ENCODE results near the gene BBOF1. TPM values are rescaled to one million over a fixed set of nuclear protein-coding genes. Genes with fewer than 3 reads are reported as not detected.

The BBOF1 gene
- total and polyA plus RNA-seq, 12 donors, result 1.8 to 5.9 (median 3.4) TPM

- H3K4me1 ChIP-seq, result no peaks in the 10 kb centered on the region
- ATAC-seq (no peak), DNase-seq (no peak)
- TF ChIP-seq, protein P1, sequence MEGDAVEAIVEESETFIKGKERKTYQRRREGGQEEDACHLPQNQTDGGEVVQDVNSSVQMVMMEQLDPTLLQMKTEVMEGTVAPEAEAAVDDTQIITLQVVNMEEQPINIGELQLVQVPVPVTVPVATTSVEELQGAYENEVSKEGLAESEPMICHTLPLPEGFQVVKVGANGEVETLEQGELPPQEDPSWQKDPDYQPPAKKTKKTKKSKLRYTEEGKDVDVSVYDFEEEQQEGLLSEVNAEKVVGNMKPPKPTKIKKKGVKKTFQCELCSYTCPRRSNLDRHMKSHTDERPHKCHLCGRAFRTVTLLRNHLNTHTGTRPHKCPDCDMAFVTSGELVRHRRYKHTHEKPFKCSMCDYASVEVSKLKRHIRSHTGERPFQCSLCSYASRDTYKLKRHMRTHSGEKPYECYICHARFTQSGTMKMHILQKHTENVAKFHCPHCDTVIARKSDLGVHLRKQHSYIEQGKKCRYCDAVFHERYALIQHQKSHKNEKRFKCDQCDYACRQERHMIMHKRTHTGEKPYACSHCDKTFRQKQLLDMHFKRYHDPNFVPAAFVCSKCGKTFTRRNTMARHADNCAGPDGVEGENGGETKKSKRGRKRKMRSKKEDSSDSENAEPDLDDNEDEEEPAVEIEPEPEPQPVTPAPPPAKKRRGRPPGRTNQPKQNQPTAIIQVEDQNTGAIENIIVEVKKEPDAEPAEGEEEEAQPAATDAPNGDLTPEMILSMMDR (IDR thresholded peaks at IDR 0.05), result no peak
- no peaks in the 10 kb centered on the region for H3K27me3 ChIP-seq
- no peaks in the 10 kb centered on the region for H3K9me3 ChIP-seq
- H3K36me3 ChIP-seq, result peaks cover 0 to 99% (median 74%) of the 10 kb centered on the region in 9 donors
- intact Hi-C loops (cut with DNase I), result no loop called here
- no peak overlapping the region for H3K4me3 ChIP-seq
- no peak overlapping the region for H3K27ac ChIP-seq
Observed at GRCh38 chr14:74064426-74064825, 45.3 kb downstream of the BBOF1 start.

GRCh38 chr14:74064883-74065282, 45.7 kb downstream of the BBOF1 start:
- WGBS, 2 donors, result 88 to 93% methylated on average over 3 of the region's 3 CpGs
- Histone ChIP-seq H3K4me1 (no peaks in the 10 kb centered on the region), H3K27me3 (no peaks in the 10 kb centered on the region), H3K36me3 (peaks cover 0 to 99% (median 72%) of the 10 kb centered on the region in 9 donors), H3K9me3 (no peaks in the 10 kb centered on the region), H3K4me3 (no peak overlapping the region), H3K27ac (no peak overlapping the region)
- no peak for ATAC-seq
- no peak for DNase-seq
- intact Hi-C loops (cut with DNase I), result no loop called here
- TF ChIP-seq, protein P1 (IDR thresholded peaks at IDR 0.05), result no peak

- TF ChIP-seq, protein P1 (IDR thresholded peaks at IDR 0.05), result no peak
- ATAC-seq (no peak), DNase-seq (no peak)
- H3K4me1 ChIP-seq, result no peaks in the 10 kb centered on the region
- peaks cover 0 to 99% (median 66%) of the 10 kb centered on the region in 9 donors for H3K36me3 ChIP-seq
- H3K9me3 ChIP-seq, result no peaks in the 10 kb centered on the region
- intact Hi-C loops (cut with DNase I), result no loop called here
- H3K4me3 ChIP-seq, result no peak overlapping the region
- 63 to 68% methylated on average over 3 of the region's 3 CpGs for WGBS, 2 donors
- H3K27ac ChIP-seq, result no peak overlapping the region
- H3K27me3 ChIP-seq, result no peaks in the 10 kb centered on the region
Observed at GRCh38 chr14:74065746-74066575, 46.8 kb downstream of the BBOF1 start.

DNA sequence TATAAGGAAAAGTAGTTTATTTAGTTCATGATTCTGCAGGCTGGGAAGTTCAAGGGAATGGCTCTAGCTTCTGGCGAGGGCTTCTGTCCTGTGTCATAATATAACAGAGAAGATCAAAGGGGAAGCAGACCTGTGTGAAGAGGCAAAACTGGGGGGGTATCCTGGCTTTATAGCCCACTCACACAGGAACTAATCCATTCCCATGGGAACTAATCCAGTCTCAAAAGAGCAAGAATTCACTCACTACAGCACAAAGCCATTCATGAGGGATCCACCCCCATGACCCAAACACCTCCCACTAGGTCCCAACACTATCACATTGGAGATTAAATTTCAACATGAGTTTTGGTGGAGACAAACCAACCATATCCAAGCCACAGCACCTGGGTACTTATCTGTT, 58.3 kb downstream of the BBOF1 start:
- peaks cover 0 to 25% (median 3%) of the 10 kb centered on the region in 9 donors for H3K36me3 ChIP-seq
- no peaks in the 10 kb centered on the region for H3K27me3 ChIP-seq
- no peak overlapping the region for H3K4me3 ChIP-seq
- H3K4me1 ChIP-seq, result peaks cover 0 to 22% (median 12%) of the 10 kb centered on the region in 9 donors
- ATAC-seq, result no peak
- no peaks in the 10 kb centered on the region for H3K9me3 ChIP-seq
- intact Hi-C loops (cut with DNase I), result no loop called here
- TF ChIP-seq, protein P1 (IDR thresholded peaks at IDR 0.05), result no peak
- 44 to 91% methylated on average over 1 of the region's 1 CpG for WGBS, 2 donors
- DNase-seq, result no peak
- no peak overlapping the region for H3K27ac ChIP-seq

All from heart right ventricle (tissue), 16 donors.